ENCODE measurements around the gene NUDT16L1. TPM values are rescaled to one million over a fixed set of nuclear protein-coding genes. Genes with fewer than 3 reads are reported as not detected.

The NUDT16L1 gene
- total RNA-seq, 4 donors from 2014 or later = 15.4 to 48.3 (median 33.1) TPM

GRCh38 chr16:4684763-4685162, 8.6 kb upstream of the NUDT16L1 start:
- H3K27me3 ChIP-seq = no peaks in the 10 kb centered on the region
- no peaks in the 10 kb centered on the region for H3K36me3 ChIP-seq
- no peak overlapping the region for H3K27ac ChIP-seq
- no peak for DNase-seq
- H3K4me3 ChIP-seq = no peak overlapping the region
- no peaks in the 10 kb centered on the region for H3K4me1 ChIP-seq
- no peaks in the 10 kb centered on the region for H3K9me3 ChIP-seq
- TF ChIP-seq POLR2A (IDR thresholded peaks at IDR 0.05) (no peak), CTCF (IDR thresholded peaks at IDR 0.05) (no peak)
- intact Hi-C loops (cut with DNase I; ENCODE audit: low total_unique reads) = no loop called here

GRCh38 chr16:4685292-4685691, 8.1 kb upstream of the NUDT16L1 start:
- Histone ChIP-seq H3K4me3 (no peak overlapping the region), H3K4me1 (no peaks in the 10 kb centered on the region), H3K27ac (no peak overlapping the region), H3K9me3 (no peaks in the 10 kb centered on the region), H3K36me3 (no peaks in the 10 kb centered on the region), H3K27me3 (no peaks in the 10 kb centered on the region)
- no peak for TF ChIP-seq POLR2A (IDR thresholded peaks at IDR 0.05)
- no peak for TF ChIP-seq CTCF (IDR thresholded peaks at IDR 0.05)
- DNase-seq = no peak
- intact Hi-C loops (cut with DNase I; ENCODE audit: low total_unique reads) = no loop called here

- no peaks in the 10 kb centered on the region for H3K27me3 ChIP-seq
- H3K4me1 ChIP-seq = no peaks in the 10 kb centered on the region
- no peaks in the 10 kb centered on the region for H3K36me3 ChIP-seq
- intact Hi-C loops (cut with DNase I; ENCODE audit: low total_unique reads) = no loop called here
- H3K9me3 ChIP-seq = no peaks in the 10 kb centered on the region
- no peak overlapping the region for H3K4me3 ChIP-seq
- DNase-seq = no peak
- TF ChIP-seq POLR2A (IDR thresholded peaks at IDR 0.05) (no peak), CTCF (IDR thresholded peaks at IDR 0.05) (no peak)
- no peak overlapping the region for H3K27ac ChIP-seq
These were observed 7.4 kb upstream of the NUDT16L1 start for GRCh38 chr16:4685776-4686496.

- no peaks in the 10 kb centered on the region for H3K9me3 ChIP-seq
- no peaks in the 10 kb centered on the region for H3K4me1 ChIP-seq
- no peak overlapping the region for H3K27ac ChIP-seq
- intact Hi-C loops (cut with DNase I; ENCODE audit: low total_unique reads) = no loop called here
- no peak for DNase-seq
- no peaks in the 10 kb centered on the region for H3K27me3 ChIP-seq
- H3K36me3 ChIP-seq = no peaks in the 10 kb centered on the region
- TF ChIP-seq POLR2A (IDR thresholded peaks at IDR 0.05) = no peak
- no peak for TF ChIP-seq CTCF (IDR thresholded peaks at IDR 0.05)
- no peak overlapping the region for H3K4me3 ChIP-seq
These were observed 6.7 kb upstream of the NUDT16L1 start for GRCh38 chr16:4686497-4687210.

- no peaks in the 10 kb centered on the region for H3K36me3 ChIP-seq
- TF ChIP-seq CTCF (IDR thresholded peaks at IDR 0.05) = no peak
- no peak for TF ChIP-seq POLR2A (IDR thresholded peaks at IDR 0.05)
These were observed 5.9 kb upstream of the NUDT16L1 start for GRCh38 chr16:4687416-4687815.

More at GRCh38 chr16:4687416-4687815, 5.9 kb upstream of the NUDT16L1 start:
- H3K4me3 ChIP-seq = no peak overlapping the region
- intact Hi-C loops (cut with DNase I; ENCODE audit: low total_unique reads) = no loop called here
- H3K27me3 ChIP-seq = no peaks in the 10 kb centered on the region
- no peak for DNase-seq
- H3K4me1 ChIP-seq = no peaks in the 10 kb centered on the region
- no peak overlapping the region for H3K27ac ChIP-seq
- H3K9me3 ChIP-seq = no peaks in the 10 kb centered on the region

Measured in uterus (tissue), 4 donors.